Aorta (tissue), 5 donors: ENCODE data around the gene MRPL51. TPM values are rescaled to one million over a fixed set of nuclear protein-coding genes. Genes with fewer than 3 reads are reported as not detected.
A peak's percentile ranks its signal among the peaks of the same experiment; 100 is the strongest.
"Not testable (repeated sequence)": the region's sequence is repeated elsewhere in the genome, so short reads cannot be mapped to it uniquely, and the experiment has no call there.

Source experiments
- ATAC-seq: fragments of 200-7000 bp; cut with Tn5 transposase; one replicate; pipeline ENCODE4 v1.9.1; 2022; ENCODE audit warnings: moderate library complexity; ENCODE audit not compliant: low FRiP score
- DNase-seq, 2 donors: peaks; one replicate each; pipeline ENCODE4 v3.0.0-alpha.2; 2020
- H3K27ac ChIP-seq, 2 donors: one replicate each; pipeline ENCODE4 v1.5.1; 2013; ENCODE audit warnings: low read length in 2 of 2, mild to moderate bottlenecking in 2 of 2, moderate library complexity in 2 of 2, control low read depth in 1 of 2, inconsistent platforms in 1 of 2, low read depth in 1 of 2
- H3K27me3 ChIP-seq, 2 donors: one replicate each; pipeline ENCODE4 v1.6.1; 2013; ENCODE audit warnings: control low read depth in 1 of 2, low read length in 1 of 2, mild to moderate bottlenecking in 1 of 2, moderate library complexity in 1 of 2; ENCODE audit not compliant: insufficient read depth in 2 of 2, control insufficient read depth in 1 of 2
- H3K36me3 ChIP-seq, 2 donors: one replicate each; pipeline ENCODE4 v1.6.1; 2013; ENCODE audit warnings: control low read depth in 1 of 2, low read length in 1 of 2, mild to moderate bottlenecking in 1 of 2; ENCODE audit not compliant: insufficient read depth in 2 of 2, control insufficient read depth in 1 of 2
- H3K4me1 ChIP-seq, 2 donors: one replicate each; pipeline ENCODE4 v1.6.1; 2013; ENCODE audit warnings: low read length in 2 of 2, control low read depth in 1 of 2, mild to moderate bottlenecking in 1 of 2, moderate library complexity in 1 of 2; ENCODE audit not compliant: insufficient read depth in 2 of 2, control insufficient read depth in 1 of 2
- H3K4me3 ChIP-seq, 2 donors: one replicate each; pipeline ENCODE4 v1.5.1; 2013; ENCODE audit warnings: low read length in 2 of 2, control low read depth in 1 of 2, mild to moderate bottlenecking in 1 of 2
- H3K9me3 ChIP-seq: one replicate; pipeline ENCODE4 v1.6.1; 2013; ENCODE audit warnings: mild to moderate bottlenecking, low read length; ENCODE audit not compliant: control insufficient read depth
- WGBS, 2 donors: extraction: QIAGEN DNeasy Blood & Tissue Kit; methylation state at CpG; one replicate each; pipeline ENCODE4 v1.1.7; 2013; 5-methylcytosine and 5-hydroxymethylcytosine counted together
- intact Hi-C, 2 donors: fragments of 100-400 bp; cut with DNase I; formaldehyde crosslinking; loops; one replicate each; pipeline versions ENCODE4 v1.14.2 to v1.15.0; 2022
- polyA plus RNA-seq, 2 donors: library from polyadenylated mRNA; stranded (reverse); fragments of 200-250 nt; gene quantifications; one replicate each; pipeline ENCODE4 v1.2.3, GENCODE V29; 2013
- total RNA-seq, 2 donors: library from RNA; stranded (reverse); fragmentation: NEBNext Ultra II Directional; extraction: Animal tissue kit (Norgen Biotek cat#: 25700); gene quantifications; one replicate each; pipeline ENCODE4 v1.2.1, GENCODE V29; 2021
- donor health status: healthy with polysubstance abuse.
- donor health status: Bipolar disorder and iron deficiency.
- donor health status: DM: no; HTN: no; CAD: no.
- donor health status: DM: no; HTN: no; CAD: no.
- donor health status: DM: yes; HTN: yes; CAD: no.

The MRPL51 gene
- total and polyA plus RNA-seq, 4 donors = 91.8 to 283 (median 110) TPM

DNA sequence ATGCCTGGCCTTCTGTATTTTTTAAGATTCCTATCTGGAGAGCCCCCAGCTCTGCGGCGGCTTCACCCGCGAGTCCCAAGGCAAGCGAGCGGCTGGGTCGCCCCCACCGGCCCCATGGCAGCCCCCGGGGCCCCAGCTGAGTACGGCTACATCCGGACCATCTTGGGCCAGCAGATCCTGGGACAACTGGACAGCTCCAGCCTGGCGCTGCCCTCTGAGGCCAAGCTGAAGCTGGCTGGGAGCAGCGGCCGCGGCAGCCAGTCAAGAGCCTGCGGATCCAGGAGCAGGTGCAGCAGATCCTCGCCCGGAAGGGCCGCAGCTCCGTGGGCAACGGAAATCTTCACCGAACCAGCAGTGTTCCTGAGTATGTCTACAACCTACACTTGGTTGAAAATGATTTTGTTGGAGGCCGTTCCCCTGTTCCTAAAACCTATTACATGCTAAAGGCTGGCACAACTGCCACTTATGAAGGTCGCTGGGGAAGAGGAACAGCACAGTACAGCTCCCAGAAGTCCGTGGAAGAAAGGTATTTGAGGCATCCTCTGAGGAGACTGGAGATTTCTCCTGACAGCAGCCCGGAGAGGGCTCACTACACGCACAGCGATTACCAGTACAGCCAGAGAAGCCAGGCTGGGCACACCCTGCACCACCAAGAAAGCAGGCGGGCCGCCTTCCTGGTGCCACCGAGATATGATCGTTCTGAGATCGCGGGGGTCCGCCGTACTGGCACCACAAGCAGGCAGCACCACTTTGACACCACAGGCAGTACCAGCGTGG is 15.3 kb downstream of the MRPL51 start:
- H3K4me3 ChIP-seq, ATAC-seq, H3K27me3 ChIP-seq, DNase-seq, H3K4me1 ChIP-seq, H3K27ac ChIP-seq, H3K9me3 ChIP-seq, H3K36me3 ChIP-seq, intact Hi-C loops: not testable (repeated sequence)
- 94% methylated on average over 37 of the region's 37 CpGs for WGBS, 2 donors

GRCh38 chr12:6476489-6476888 is 16.6 kb downstream of the MRPL51 start:
- Histone ChIP-seq H3K9me3 (no peaks in the 10 kb centered on the region), H3K27ac (no peak overlapping the region), H3K27me3 (peaks cover 0 to 1% of the 10 kb centered on the region in 2 donors), H3K4me1 (no peaks in the 10 kb centered on the region), H3K4me3 (no peak overlapping the region), H3K36me3 (no peaks in the 10 kb centered on the region)
- DNase-seq = no peak
- ATAC-seq = no peak
- intact Hi-C loops = no loop called here
- WGBS, 2 donors = 59 to 65% methylated on average over 3 of the region's 3 CpGs

GRCh38 chr12:6475233-6475975 is 17.7 kb downstream of the MRPL51 start:
- ATAC-seq, H3K4me3 ChIP-seq, H3K9me3 ChIP-seq, H3K4me1 ChIP-seq, intact Hi-C loops, H3K27me3 ChIP-seq, DNase-seq, H3K36me3 ChIP-seq, H3K27ac ChIP-seq: not testable (repeated sequence)
- 89 to 92% methylated on average over 30 to 48 of the region's 48 CpGs for WGBS, 2 donors

DNA sequence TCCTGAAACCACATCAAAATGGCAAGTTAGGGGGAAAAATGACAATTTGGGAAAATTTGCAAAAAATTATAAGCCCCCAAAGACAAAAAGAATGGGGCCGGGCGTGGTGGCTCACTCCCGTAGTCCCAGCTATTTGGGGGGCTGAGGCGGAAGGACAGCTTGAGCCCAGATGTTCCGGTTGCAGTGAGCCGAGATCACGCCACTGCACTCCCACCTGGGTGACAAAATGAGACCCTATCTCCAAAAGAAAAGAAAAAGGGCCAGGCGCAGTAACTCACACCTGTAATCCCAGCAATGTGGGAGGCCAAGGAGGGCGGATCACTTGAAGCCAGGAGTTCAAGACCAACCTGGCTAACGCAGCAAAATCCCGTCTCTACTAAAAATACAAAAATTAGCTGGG is 20.6 kb downstream of the MRPL51 start:
- no peaks in the 10 kb centered on the region for H3K27me3 ChIP-seq
- no peak overlapping the region for H3K27ac ChIP-seq
- no peak for ATAC-seq
- H3K4me1 ChIP-seq = peaks cover 2 to 3% of the 10 kb centered on the region in 2 donors
- intact Hi-C loops = no loop called here
- H3K36me3 ChIP-seq = no peaks in the 10 kb centered on the region
- no peak for DNase-seq
- no peaks in the 10 kb centered on the region for H3K9me3 ChIP-seq
- no peak overlapping the region for H3K4me3 ChIP-seq
- WGBS, 2 donors = 77 to 86% methylated on average over 11 of the region's 11 CpGs

DNA sequence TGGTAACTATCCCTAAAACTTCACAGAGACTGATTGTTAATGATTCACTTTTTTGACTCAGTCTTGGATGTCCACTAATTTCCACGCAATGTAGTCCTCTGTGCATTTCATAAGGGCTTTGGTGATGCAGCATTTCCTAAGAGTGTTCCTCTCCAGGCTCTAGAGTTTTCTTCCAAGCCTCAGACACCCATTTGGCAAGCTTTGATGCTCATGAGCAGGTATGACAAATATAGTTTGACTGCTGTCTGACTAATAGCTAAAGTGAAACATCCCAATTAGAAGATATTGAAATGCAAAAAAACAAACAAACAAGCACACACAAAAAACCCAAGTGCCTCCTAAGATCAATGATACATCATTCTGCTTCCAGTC is 21.1 kb downstream of the MRPL51 start:
- no peak for ATAC-seq
- H3K4me3 ChIP-seq = no peak overlapping the region
- intact Hi-C loops = loop anchor here (2.0 kb wide), 1 partner anchor 63 kb away; the partner anchor contains the start of gene GAPDH (in 2 of the 2)
- no peak for DNase-seq
- H3K27ac ChIP-seq = no peak overlapping the region
- H3K4me1 ChIP-seq = peaks cover 2 to 3% of the 10 kb centered on the region in 2 donors
- no peaks in the 10 kb centered on the region for H3K9me3 ChIP-seq
- H3K27me3 ChIP-seq = no peaks in the 10 kb centered on the region
- 83 to 93% methylated on average over 1 of the region's 1 CpG for WGBS, 2 donors
- no peaks in the 10 kb centered on the region for H3K36me3 ChIP-seq

- H3K27ac ChIP-seq = peak within 1 kb of the TSS in 1 of 2 donors; percentile 83
- H3K36me3 ChIP-seq = peaks cover 0 to 3% of the 10 kb centered on the region in 2 donors
- no peaks in the 10 kb centered on the region for H3K27me3 ChIP-seq
- 0% methylated on average over 65 to 69 of the region's 69 CpGs for WGBS, 2 donors
- peak within 1 kb of the TSS; percentile 32 to 47 for H3K4me3 ChIP-seq
- peak; percentile 99 for DNase-seq
- peak; percentile 99 for ATAC-seq
- intact Hi-C loops = loop anchor here (1.0 to 2.0 kb wide), 2 partner anchors 64 to 134 kb away; partner anchors contain the start of gene GAPDH (in 2 of the 2)
- H3K4me1 ChIP-seq = peaks cover 2 to 3% of the 10 kb centered on the region in 2 donors
- H3K9me3 ChIP-seq = no peaks in the 10 kb centered on the region
These were observed 22.5 kb downstream of the MRPL51 start, which contains the start of gene VAMP1 for GRCh38 chr12:6470375-6471163. Gene VAMP1, minus strand, starts transcription at chr12:6470677. Its CDS starts 146 bp downstream, at chr12:6470531.

DNA sequence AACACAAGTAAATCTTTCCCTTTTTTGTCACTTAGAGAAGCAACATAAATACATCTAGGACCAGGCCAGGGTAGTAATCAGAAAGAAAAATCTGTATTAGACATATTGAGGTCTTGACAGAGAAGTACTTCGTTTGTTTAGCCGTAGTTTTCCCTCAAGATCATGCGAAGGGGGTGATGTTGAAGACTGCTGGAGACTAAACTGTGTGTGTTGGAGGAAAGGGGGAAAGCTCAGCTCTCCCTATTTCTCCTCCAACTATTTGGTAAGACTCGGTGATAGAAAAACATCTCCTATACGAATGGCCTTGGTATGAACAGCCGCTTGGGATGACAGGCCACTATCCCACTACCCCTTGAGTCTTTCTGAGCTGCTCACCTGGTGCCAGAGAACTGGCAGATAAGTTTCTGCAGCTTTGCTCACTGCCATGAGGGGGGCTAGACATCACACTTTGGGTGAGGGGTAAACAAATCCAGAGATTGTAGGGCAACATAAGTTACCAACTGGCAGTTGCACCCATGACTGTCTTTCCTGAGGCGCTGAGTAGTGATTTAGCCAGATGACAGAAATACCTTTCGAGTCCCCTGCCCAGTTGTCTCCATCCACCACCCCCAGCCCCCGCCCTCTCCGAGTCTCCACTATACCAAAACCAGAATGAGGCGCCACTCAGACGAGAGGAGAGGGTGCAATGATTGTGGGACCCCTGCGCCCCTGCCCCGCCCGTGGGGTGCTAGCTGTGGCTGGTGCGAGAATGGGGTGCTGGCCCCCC is 23.3 kb downstream of the MRPL51 start:
- H3K36me3 ChIP-seq = peaks cover 0 to 3% of the 10 kb centered on the region in 2 donors
- H3K4me3 ChIP-seq = peak overlapping the region; percentile 32 to 47
- intact Hi-C loops = loop anchor here (1.0 to 5.0 kb wide), 3 partner anchors 65 to 142 kb away; partner anchors contain the start of gene GAPDH (in 2 of the 2)
- ATAC-seq (no peak), DNase-seq (peak in 1 of 2 donors; percentile 77)
- H3K9me3 ChIP-seq = no peaks in the 10 kb centered on the region
- H3K27ac ChIP-seq = peak overlapping the region in 1 of 2 donors; percentile 45
- H3K4me1 ChIP-seq = peaks cover 2 to 3% of the 10 kb centered on the region in 2 donors
- H3K27me3 ChIP-seq = no peaks in the 10 kb centered on the region
- WGBS, 2 donors = 5 to 7% methylated on average over 16 of the region's 16 CpGs
